CD4-positive, alpha-beta T cell (primary cell): Measurements from ENCODE around the gene FBN3. TPM values are rescaled to one million over a fixed set of nuclear protein-coding genes. Genes with fewer than 3 reads are reported as not detected.

Source experiments
- ATAC-seq: fragments of 200-7000 bp; cut with Tn5 transposase; one replicate; pipeline ENCODE4 v1.10.0; 2022; ENCODE audit warnings: mild to moderate bottlenecking; ENCODE audit not compliant: poor library complexity
- CTCF ChIA-PET: fragments of 350-600 bp; sonication (Branson Sonifier 250); formaldehyde crosslinking; loops from one replicate; lab custom pipeline; 2021; ENCODE audit warnings: antibody characterized with exemption, inconsistent platforms; lab: Charles Lee
- POLR2A ChIA-PET: fragments of 350-600 bp; sonication (Branson Sonifier 250); formaldehyde crosslinking; loops from one replicate; lab custom pipeline; 2021; ENCODE audit warnings: antibody characterized with exemption, inconsistent platforms; lab: Charles Lee
- DNase-seq, 14 experiments: peaks; one replicate each; pipeline ENCODE4 v3.0.0-alpha.2; 2013 to 2020; ENCODE audit warnings: mixed read lengths in 2 of 14
- H3K27ac ChIP-seq, 2 donors: one replicate each; pipeline versions ENCODE4 v1.5.1 to v1.7.0; 2013; ENCODE audit warnings: low read length in 2 of 2, low read depth in 1 of 2, mild to moderate bottlenecking in 1 of 2
- H3K27me3 ChIP-seq, 2 experiments: 1 replicate in 1 of 2; 2 replicates in 1 of 2; pipeline versions ENCODE4 v1.6.1 to v1.7.0; 2013; ENCODE audit warnings: low read length in 2 of 2, control low read depth in 1 of 2, mild to moderate bottlenecking in 1 of 2, moderate library complexity in 1 of 2; ENCODE audit not compliant: insufficient read depth in 2 of 2, control insufficient read depth in 1 of 2
- H3K36me3 ChIP-seq: one replicate; pipeline ENCODE4 v1.6.1; 2013; ENCODE audit warnings: low read length, control low read depth; ENCODE audit not compliant: insufficient read depth
- H3K4me1 ChIP-seq: one replicate; pipeline ENCODE4 v1.6.1; 2013; ENCODE audit warnings: low read length, control low read depth; ENCODE audit not compliant: insufficient read depth
- H3K4me3 ChIP-seq: one replicate; pipeline ENCODE4 v1.5.1; 2013; ENCODE audit warnings: mild to moderate bottlenecking, low read length, moderate library complexity
- H3K9me3 ChIP-seq, 2 experiments: 1 replicate in 1 of 2; 2 replicates in 1 of 2; pipeline versions ENCODE4 v1.6.1 to v1.7.0; 2013; ENCODE audit warnings: low read length in 2 of 2, mild to moderate bottlenecking in 2 of 2, control low read depth in 1 of 2, moderate library complexity in 1 of 2; ENCODE audit not compliant: control insufficient read depth in 1 of 2, insufficient read depth in 1 of 2
- H3K27ac Mint-ChIP-seq: one replicate; pipeline ENCODE4 v1.8.0; 2020; ENCODE audit warnings: mixed read lengths
- H3K27me3 Mint-ChIP-seq: one replicate; pipeline ENCODE4 v1.8.0; 2021; ENCODE audit warnings: mixed read lengths
- H3K36me3 Mint-ChIP-seq: one replicate; pipeline ENCODE4 v1.8.0; 2021; ENCODE audit warnings: low read depth, mixed read lengths
- H3K4me1 Mint-ChIP-seq: one replicate; pipeline ENCODE4 v1.8.0; 2021; ENCODE audit warnings: low read depth, mixed read lengths
- H3K4me3 Mint-ChIP-seq: one replicate; pipeline ENCODE4 v1.8.0; 2020; ENCODE audit warnings: mild to moderate bottlenecking, mixed read lengths
- H3K9me3 Mint-ChIP-seq: one replicate; pipeline ENCODE4 v1.8.0; 2020; ENCODE audit warnings: mixed read lengths
- intact Hi-C, 2 experiments: fragments of 100-400 bp; cut with DNase I in 1 of 2; cut with micrococcal nuclease in 1 of 2; formaldehyde crosslinking; loops; one replicate each; pipeline versions ENCODE4 v1.15.1 to v1.9.0; 2023 to 2025; cut with DNase I, micrococcal nuclease
- total RNA-seq, 174 experiments: library from RNA in 2 of 174; stranded (reverse) in 2 of 174; gene quantifications; one replicate each; pipeline ENCODE4 v1.2.3 and lab custom pipeline; 2021 to 2026
- TF ChIP-seq, protein P1 (sequence below): fragments of 200-600 bp; IDR thresholded peaks from one replicate; pipeline ENCODE4 v1.8.0; 2022; ENCODE audit warnings: antibody characterized with exemption, mild to moderate bottlenecking

FBN3 gene
- total RNA-seq, 2 experiments from 2014 or later, result not detected

DNA sequence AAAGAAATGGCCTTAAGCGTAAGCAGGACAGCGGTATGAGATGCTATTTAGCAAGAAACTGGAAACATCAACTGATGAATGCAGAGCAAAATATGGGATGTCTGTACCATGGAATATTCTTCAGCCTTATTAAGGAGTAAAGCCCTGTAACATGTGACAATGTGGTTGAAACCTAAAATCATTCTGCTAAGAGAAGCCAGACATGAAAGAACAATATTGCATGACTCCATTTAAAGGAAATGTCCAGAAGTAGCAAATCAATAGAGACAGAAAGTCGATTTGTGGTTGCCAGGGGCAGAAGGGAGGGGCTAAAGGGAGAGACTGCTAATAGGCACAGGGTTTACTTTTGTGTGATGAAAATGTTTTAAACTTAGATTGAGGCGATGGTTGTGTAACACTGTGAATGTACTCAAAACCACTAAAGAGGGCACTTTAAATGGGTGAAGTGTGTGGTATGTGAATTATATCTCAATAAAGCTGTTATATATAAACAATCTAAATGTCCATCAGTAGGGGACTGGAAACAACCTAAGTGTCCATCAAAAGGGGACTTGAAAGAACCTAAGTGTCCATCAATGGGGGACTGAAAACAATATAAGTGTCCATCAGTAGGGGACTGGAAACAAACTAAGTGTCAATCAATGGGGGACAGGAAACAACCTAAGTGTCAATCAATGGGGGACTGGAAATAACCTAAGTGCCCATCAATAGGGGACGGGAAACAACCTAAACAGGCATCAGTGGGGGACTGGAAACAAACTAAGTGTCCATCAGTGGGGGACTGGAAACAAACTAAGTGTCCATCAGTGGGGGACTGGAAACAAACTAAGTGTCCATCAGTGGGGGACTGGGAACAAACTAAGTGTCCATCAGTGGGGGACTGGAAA, 51.5 kb downstream of the FBN3 start:
- ATAC-seq, result no peak
- H3K36me3 Mint-ChIP-seq, result no peaks in the 10 kb centered on the region
- intact Hi-C loops, result no loop called here
- ChIA-PET CTCF (no interaction called here), POLR2A (no interaction called here)
- peaks cover 5% of the 10 kb centered on the region for H3K9me3 Mint-ChIP-seq
- H3K36me3 ChIP-seq, result no peaks in the 10 kb centered on the region
- no peaks in the 10 kb centered on the region for H3K4me1 ChIP-seq
- no peak overlapping the region for H3K27ac Mint-ChIP-seq
- H3K4me1 Mint-ChIP-seq, result no peaks in the 10 kb centered on the region
- H3K9me3 ChIP-seq, result peaks cover 41 to 51% of the 10 kb centered on the region in 2 experiments
- peaks cover 15% of the 10 kb centered on the region for H3K27me3 Mint-ChIP-seq
- H3K27ac ChIP-seq, result no peak overlapping the region
- TF ChIP-seq, protein P1, sequence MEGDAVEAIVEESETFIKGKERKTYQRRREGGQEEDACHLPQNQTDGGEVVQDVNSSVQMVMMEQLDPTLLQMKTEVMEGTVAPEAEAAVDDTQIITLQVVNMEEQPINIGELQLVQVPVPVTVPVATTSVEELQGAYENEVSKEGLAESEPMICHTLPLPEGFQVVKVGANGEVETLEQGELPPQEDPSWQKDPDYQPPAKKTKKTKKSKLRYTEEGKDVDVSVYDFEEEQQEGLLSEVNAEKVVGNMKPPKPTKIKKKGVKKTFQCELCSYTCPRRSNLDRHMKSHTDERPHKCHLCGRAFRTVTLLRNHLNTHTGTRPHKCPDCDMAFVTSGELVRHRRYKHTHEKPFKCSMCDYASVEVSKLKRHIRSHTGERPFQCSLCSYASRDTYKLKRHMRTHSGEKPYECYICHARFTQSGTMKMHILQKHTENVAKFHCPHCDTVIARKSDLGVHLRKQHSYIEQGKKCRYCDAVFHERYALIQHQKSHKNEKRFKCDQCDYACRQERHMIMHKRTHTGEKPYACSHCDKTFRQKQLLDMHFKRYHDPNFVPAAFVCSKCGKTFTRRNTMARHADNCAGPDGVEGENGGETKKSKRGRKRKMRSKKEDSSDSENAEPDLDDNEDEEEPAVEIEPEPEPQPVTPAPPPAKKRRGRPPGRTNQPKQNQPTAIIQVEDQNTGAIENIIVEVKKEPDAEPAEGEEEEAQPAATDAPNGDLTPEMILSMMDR, result no peak
- H3K4me3 Mint-ChIP-seq, result no peak overlapping the region
- no peaks in the 10 kb centered on the region for H3K27me3 ChIP-seq
- H3K4me3 ChIP-seq, result no peak overlapping the region
- no peak for DNase-seq

DNA sequence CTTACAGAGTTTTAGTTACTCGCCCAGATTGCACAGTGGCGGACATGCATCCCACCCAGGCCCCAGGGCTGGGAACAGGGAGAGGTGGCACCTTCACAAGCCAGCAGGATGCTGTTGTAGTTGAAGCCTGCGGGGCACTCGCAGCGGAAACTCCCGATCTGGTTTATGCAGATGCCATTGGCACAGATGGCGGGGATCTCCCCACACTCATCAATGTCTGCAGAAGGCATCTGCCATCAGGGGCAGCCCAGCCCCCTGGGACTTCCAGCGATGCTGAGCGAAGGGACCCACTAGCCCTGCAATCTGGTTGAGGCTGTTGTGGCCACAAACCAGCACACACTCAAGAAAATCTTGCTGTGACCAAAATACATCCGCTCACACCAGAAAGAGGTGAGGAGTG, 52.2 kb downstream of the FBN3 start:
- H3K4me3 Mint-ChIP-seq, result no peak overlapping the region

DNA sequence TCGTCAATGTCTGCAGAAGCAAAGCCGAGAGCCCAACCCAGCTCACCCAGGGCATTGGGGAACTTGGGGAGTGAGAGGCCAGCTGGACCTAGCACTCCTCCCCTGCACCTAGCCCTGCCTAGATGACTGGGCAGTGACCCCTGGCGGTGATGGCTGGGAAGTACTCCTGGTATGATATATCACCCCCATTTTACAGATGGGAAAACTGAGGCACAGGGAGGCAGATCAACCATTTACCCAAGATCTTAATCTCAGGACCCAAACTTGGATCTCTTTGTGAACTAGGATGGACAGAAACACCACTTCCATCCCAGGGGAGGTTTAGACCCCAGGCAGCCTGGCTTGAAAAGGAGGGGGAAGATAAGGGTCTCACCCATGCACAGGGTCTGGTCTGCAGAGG, 53.3 kb downstream of the FBN3 start:
- Histone ChIP-seq H3K4me3 (no peak overlapping the region), H3K9me3 (peaks cover 41 to 51% of the 10 kb centered on the region in 2 experiments), H3K4me1 (no peaks in the 10 kb centered on the region), H3K36me3 (no peaks in the 10 kb centered on the region), H3K27me3 (no peaks in the 10 kb centered on the region), H3K27ac (no peak overlapping the region)
- TF ChIP-seq, protein P1, result no peak
- ATAC-seq (no peak), DNase-seq (no peak)
- Mint-ChIP-seq H3K36me3 (no peaks in the 10 kb centered on the region), H3K4me3 (no peak overlapping the region), H3K27me3 (peaks cover 6% of the 10 kb centered on the region), H3K4me1 (no peaks in the 10 kb centered on the region), H3K27ac (no peak overlapping the region), H3K9me3 (peaks cover 5% of the 10 kb centered on the region)
- intact Hi-C loops, result no loop called here
- POLR2A ChIA-PET, result no interaction called here
- CTCF ChIA-PET, result interaction anchor here (0.6 kb wide), 1 partner anchor 18 kb away, joined by 3 read pairs; no protein-coding TSS in a partner anchor

More for the DNA sequence above, 52.2 kb downstream of the FBN3 start:
- Mint-ChIP-seq H3K36me3 (no peaks in the 10 kb centered on the region), H3K27me3 (peaks cover 10% of the 10 kb centered on the region), H3K9me3 (peaks cover 5% of the 10 kb centered on the region), H3K4me1 (no peaks in the 10 kb centered on the region), H3K27ac (no peak overlapping the region)
- TF ChIP-seq, protein P1, result no peak
- Histone ChIP-seq H3K27ac (no peak overlapping the region), H3K4me1 (no peaks in the 10 kb centered on the region), H3K9me3 (peaks cover 41 to 51% of the 10 kb centered on the region in 2 experiments), H3K27me3 (no peaks in the 10 kb centered on the region), H3K4me3 (no peak overlapping the region), H3K36me3 (no peaks in the 10 kb centered on the region)
- ATAC-seq (no peak), DNase-seq (no peak)
- POLR2A ChIA-PET, result no interaction called here
- CTCF ChIA-PET, result no interaction called here
- intact Hi-C loops, result no loop called here
